ENCODE data around the gene SBK3. TPM values are rescaled to one million over a fixed set of nuclear protein-coding genes. Genes with fewer than 3 reads are reported as not detected.

The SBK3 gene
- total and polyA plus RNA-seq, 2 of the 8 experiments (the other 6 are each of a cell fraction or from before 2014, with no cell fraction given), result 0.76 to 1.5 TPM

GRCh38 chr19:55546822-55547614 is 1.7 kb upstream of the SBK3 start:
- peaks cover 18% of the 10 kb centered on the region; the same call in 1 of the 2 replicates for H3K23me2 ChIP-seq (ENCODE audit: low read depth, low read length)
- H4K20me1 ChIP-seq (replicated peaks in 1 of 2; ENCODE audit: control insufficient read depth in 1 of 2, insufficient read depth in 2 of 2, low read length in 2 of 2), result peaks cover 0 to 2% of the 10 kb centered on the region in 2 experiments
- no peak overlapping the region for H3K14ac ChIP-seq (ENCODE audit: insufficient read length)
- H2BK5ac ChIP-seq (ENCODE audit: low read depth, low read length), result no peak overlapping the region
- no peak overlapping the region; the same call in 1 of the 2 replicates for H3K18ac ChIP-seq (ENCODE audit: extremely low read depth, low read length)
- H3K9me3 ChIP-seq (ENCODE audit: insufficient read depth in 2 of 2, low read depth in 1 of 2, low read length in 1 of 2), result no peaks in the 10 kb centered on the region
- ChIA-PET POLR2A (ENCODE audit: partially characterized antibody) (interaction anchor here (0.7 to 1.6 kb wide), 10 partner anchors 12 to 1084 kb away, joined by 3 to 6 read pairs (median 3); partner anchors contain the start of genes FIZ1, LENG9, SSC5D and ZNF628), CTCF (ENCODE audit: partially characterized antibody) (interaction anchor here (0.6 to 1.5 kb wide), 6 partner anchors 30 to 564 kb away, joined by 3 to 5 read pairs (median 3); no protein-coding TSS in a partner anchor)
- peak overlapping the region; percentile 51; the same call in 1 of the 2 replicates for H4K8ac ChIP-seq (ENCODE audit: extremely low read depth, insufficient read depth, low read length)
- H2AFZ ChIP-seq (ENCODE audit: low read length), result no peak overlapping the region
- H3K4me3 ChIP-seq (ENCODE audit: extremely low read depth in 1 of 4, insufficient read depth in 2 of 4, low read depth in 3 of 4, low read length in 4 of 4), result no peak overlapping the region
- WGBS, 2 experiments (ENCODE audit: extremely low coverage in 1 of 2, insufficient coverage in 1 of 2, insufficient read length in 1 of 2, insufficient replicate concordance in 2 of 2, low coverage in 1 of 2, low lambda C conversion rate in 2 of 2, missing lambda C conversion rate in 1 of 2), result 78% methylated on average over 17 of the region's 17 CpGs; no CpG with 5 or more reads in 1 of the 2 experiments
- peaks cover 0 to 19% (median 12%) of the 10 kb centered on the region in 4 experiments; a peak in 6 of 7 replicates for H3K4me1 ChIP-seq (replicated peaks in 1 of 4; ENCODE audit: control insufficient read depth in 3 of 4, insufficient read depth in 4 of 4, low read length in 3 of 4)
- H3K23ac ChIP-seq (ENCODE audit: insufficient read length), result no peak overlapping the region
- no peak for FAIRE-seq
- no peaks in the 10 kb centered on the region; a peak in 1 of 7 replicates for H3K27me3 ChIP-seq (replicated peaks in 1 of 4; ENCODE audit: control insufficient read depth in 3 of 4, extremely low read depth in 1 of 4, insufficient read depth in 3 of 4, low read length in 3 of 4)
- no peak for DNase-seq (ENCODE audit: low read depth in 1 of 2, low spot score in 2 of 2)
- no peak overlapping the region for H3K4me2 ChIP-seq (ENCODE audit: insufficient read depth in 1 of 2, low read depth in 2 of 2, low read length in 2 of 2)
- no peaks in the 10 kb centered on the region for H3K79me2 ChIP-seq (ENCODE audit: control insufficient read depth in 1 of 2, insufficient read depth in 2 of 2, low read length in 2 of 2)
- H3K79me1 ChIP-seq (ENCODE audit: low read depth, low read length), result no peaks in the 10 kb centered on the region
- H4K91ac ChIP-seq (replicated peaks; ENCODE audit: insufficient read length, low read length), result peak overlapping the region; percentile 2
- H3K36me3 ChIP-seq (ENCODE audit: control insufficient read depth in 2 of 4, insufficient read depth in 4 of 4, low read length in 3 of 4), result no peaks in the 10 kb centered on the region
- TF ChIP-seq CBX5 (IDR thresholded peaks at IDR 0.05; ENCODE audit: low read depth, low read length), result no peak
- TF ChIP-seq CEBPB (IDR thresholded peaks at IDR 0.05; ENCODE audit: low read depth, low read length), result no peak
- 0 out of 2 replicates have a peak, but pooled peaks have one; percentile 36 for TF ChIP-seq KDM1A (IDR thresholded peaks at IDR 0.05; ENCODE audit: borderline replicate concordance, low read length)
- no peak overlapping the region for H3K56ac ChIP-seq (replicated peaks; ENCODE audit: insufficient read length, low read depth, low read length)
- H2BK15ac ChIP-seq (ENCODE audit: low read length), result no peak overlapping the region
- no peak overlapping the region; the same call in 1 of the 2 replicates for H2BK20ac ChIP-seq (ENCODE audit: low read length)
- no peak overlapping the region for H4K5ac ChIP-seq (ENCODE audit: insufficient read length, low read depth, low read length)
- H3K27ac ChIP-seq (ENCODE audit: low read depth, low read length), result no peak overlapping the region
- no peak overlapping the region for H2AK5ac ChIP-seq (ENCODE audit: low read depth, low read length)
- no peak overlapping the region for H2BK120ac ChIP-seq (replicated peaks; ENCODE audit: low read depth, low read length)
- H3K4ac ChIP-seq (replicated peaks; ENCODE audit: insufficient read length, low read depth, low read length), result no peak overlapping the region
- no peak overlapping the region for H3K9ac ChIP-seq (replicated peaks in 1 of 4; ENCODE audit: extremely low read depth in 1 of 4, low read depth in 3 of 4, low read length in 3 of 4)
- no peak overlapping the region for H2BK12ac ChIP-seq (ENCODE audit: low read depth, low read length)
